Fibroblast of the aortic adventitia (primary cell): ENCODE results near the gene TP53INP2. TPM values are rescaled to one million over a fixed set of nuclear protein-coding genes. Genes with fewer than 3 reads are reported as not detected.

ENCODE experiments used
- DNase-seq: peaks from one replicate; pipeline ENCODE4 v3.0.0-alpha.2; 2010; ENCODE audit warnings: low read depth
- H3K4me3 ChIP-seq: 2 replicates; pipeline ENCODE4 v1.5.1; 2011; ENCODE audit warnings: low read depth, mild to moderate bottlenecking, control low read depth, low read length, moderate library complexity
- total RNA-seq: library from RNA; depleted of rRNA; stranded (reverse); fragments of >200 nt; gene quantifications from 2 replicates; pipeline ENCODE4 v1.2.3, GENCODE V29; 2012; ENCODE audit warnings: low replicate concordance
- TF ChIP-seq, protein P1 (sequence below): IDR thresholded peaks from 2 replicates; pipeline ENCODE4 v1.5.1; 2011; ENCODE audit warnings: mild to moderate bottlenecking, low read length, control low read depth, inconsistent platforms; ENCODE audit not compliant: insufficient read depth

Gene TP53INP2
- total RNA-seq, 1 donor: 2.5 TPM

DNA sequence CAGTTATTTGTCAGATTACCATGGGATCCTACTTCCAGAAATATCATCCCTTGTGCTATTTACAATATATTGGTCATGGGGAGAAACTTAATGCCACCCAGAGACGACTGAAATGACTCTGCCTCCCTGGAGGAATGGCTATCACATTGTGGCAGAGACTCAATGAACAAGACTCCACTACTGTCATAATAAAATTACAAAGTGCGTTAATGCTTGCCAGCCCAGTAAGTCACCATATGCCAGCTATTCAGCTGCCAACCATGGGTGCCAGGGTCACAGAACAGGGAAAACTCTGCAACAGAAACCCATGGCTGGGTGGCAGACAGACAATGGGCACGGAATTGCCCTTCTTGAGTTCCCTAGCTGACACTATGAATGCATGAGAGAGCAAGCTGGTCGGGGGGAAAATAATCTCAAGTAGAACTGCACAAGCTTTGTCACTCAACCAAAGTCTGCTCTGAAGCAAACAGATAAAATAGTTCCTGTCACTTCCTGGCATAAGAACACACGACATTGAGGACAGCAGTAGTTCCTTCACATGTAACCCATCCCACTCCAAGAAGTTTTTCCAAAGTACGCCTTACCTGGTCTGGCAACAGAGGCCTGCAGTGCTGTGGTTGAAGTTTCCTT lies 32.1 kb downstream of the TP53INP2 start:
- no peak for DNase-seq
- TF ChIP-seq, protein P1, sequence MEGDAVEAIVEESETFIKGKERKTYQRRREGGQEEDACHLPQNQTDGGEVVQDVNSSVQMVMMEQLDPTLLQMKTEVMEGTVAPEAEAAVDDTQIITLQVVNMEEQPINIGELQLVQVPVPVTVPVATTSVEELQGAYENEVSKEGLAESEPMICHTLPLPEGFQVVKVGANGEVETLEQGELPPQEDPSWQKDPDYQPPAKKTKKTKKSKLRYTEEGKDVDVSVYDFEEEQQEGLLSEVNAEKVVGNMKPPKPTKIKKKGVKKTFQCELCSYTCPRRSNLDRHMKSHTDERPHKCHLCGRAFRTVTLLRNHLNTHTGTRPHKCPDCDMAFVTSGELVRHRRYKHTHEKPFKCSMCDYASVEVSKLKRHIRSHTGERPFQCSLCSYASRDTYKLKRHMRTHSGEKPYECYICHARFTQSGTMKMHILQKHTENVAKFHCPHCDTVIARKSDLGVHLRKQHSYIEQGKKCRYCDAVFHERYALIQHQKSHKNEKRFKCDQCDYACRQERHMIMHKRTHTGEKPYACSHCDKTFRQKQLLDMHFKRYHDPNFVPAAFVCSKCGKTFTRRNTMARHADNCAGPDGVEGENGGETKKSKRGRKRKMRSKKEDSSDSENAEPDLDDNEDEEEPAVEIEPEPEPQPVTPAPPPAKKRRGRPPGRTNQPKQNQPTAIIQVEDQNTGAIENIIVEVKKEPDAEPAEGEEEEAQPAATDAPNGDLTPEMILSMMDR: no peak
- H3K4me3 ChIP-seq: no peak overlapping the region

DNA sequence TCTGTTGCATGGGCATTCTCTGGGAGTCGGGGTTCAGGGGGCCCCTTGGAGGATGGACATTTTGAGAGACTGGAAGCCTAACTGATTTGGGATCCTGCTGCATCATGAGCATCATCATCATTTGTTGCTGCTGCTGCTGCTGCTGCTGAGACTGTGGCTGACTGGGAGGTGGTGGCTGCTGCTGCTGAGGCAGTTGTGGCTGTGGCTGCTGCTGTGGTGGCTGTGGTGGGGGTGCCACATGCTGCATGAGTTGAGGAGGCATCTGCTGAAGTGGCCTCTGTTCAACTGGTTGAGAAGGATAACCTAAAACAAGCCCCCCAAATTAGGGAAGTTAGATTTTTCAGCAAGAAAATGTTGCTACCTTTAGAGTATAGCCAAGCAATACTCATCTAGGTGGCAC lies 38.9 kb downstream of the TP53INP2 start:
- no peak overlapping the region for H3K4me3 ChIP-seq
- DNase-seq: no peak
- TF ChIP-seq, protein P1: no peak

DNA sequence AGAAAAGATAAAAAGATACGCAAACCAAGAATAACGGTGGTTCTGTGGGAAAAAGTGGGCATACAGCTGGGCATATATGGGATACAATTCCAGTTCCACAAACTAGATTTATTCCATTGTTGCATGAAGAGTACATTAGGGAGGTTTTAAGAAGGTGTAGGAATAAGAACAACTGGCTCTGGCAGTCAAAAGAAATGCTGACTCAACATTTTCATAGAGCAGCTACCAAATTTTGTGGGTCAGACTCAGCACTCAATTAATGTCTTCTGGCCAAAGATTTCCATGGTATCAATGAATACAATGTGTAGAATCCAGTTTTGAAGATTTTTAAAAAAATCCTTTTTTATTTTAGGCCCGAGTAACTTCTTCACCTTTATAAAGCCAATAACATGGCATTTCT lies 40.2 kb downstream of the TP53INP2 start:
- no peak overlapping the region for H3K4me3 ChIP-seq
- DNase-seq: no peak
- TF ChIP-seq, protein P1: no peak

DNA sequence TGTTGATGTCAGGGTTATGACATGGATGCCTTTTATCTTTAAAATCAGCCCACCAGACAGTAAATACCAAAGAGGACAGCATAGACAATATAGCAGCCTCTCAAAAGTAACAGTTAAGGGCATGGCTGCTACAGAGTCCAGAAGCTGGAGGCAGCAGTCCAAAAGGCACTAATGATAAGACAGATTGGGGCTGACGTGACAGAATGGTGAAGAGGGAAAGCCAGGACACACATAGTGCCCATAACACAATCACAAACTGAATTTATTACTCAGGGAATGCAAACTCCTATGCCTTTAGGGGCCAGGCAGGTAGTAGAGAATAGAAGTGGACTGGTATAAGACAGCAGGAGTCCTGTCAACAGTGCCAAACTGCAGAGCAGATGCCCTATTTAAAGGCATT lies 40.7 kb downstream of the TP53INP2 start:
- TF ChIP-seq, protein P1: no peak
- DNase-seq: no peak
- H3K4me3 ChIP-seq: no peak overlapping the region

DNA sequence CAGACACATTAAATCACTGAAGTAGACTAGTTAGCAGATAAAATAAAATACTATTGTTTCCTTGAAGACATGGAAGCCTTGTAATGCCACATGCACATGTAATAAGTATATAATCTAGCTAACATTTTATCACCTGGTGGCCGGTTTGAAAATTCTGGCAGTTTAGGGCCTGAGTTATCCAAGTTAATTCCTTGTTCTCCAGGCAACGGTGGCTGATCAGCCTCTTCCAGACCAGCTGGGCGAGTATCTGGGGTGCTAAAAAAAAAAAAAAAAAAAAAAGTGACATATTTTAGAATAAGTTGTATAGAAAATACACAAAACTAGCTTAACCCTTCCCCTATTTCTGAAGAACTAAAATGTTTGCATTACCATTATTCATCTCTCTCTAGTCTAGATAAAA lies 42.5 kb downstream of the TP53INP2 start:
- H3K4me3 ChIP-seq: no peak overlapping the region
- TF ChIP-seq, protein P1: no peak
- peak; percentile 2 for DNase-seq

DNA sequence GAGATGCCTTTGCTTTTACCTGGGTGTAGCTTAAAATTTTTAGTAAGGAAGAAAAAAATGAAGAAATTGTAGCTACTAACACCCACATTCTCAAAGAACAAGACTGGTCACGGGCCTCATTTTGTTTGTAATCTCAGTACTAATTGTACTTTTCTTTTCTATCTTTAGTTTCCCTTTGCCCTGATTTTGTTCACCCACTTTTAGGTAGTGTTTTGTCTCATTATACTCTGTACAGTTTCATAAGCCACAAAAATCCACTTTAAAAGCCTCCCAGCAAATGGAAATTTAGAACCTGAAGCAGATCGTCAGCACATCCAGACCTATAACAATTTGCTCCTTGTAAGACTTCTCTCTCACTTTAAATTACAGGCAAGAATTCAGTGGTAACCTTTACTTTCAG lies 43.3 kb downstream of the TP53INP2 start:
- TF ChIP-seq, protein P1: no peak
- H3K4me3 ChIP-seq: no peak overlapping the region
- no peak for DNase-seq

DNA sequence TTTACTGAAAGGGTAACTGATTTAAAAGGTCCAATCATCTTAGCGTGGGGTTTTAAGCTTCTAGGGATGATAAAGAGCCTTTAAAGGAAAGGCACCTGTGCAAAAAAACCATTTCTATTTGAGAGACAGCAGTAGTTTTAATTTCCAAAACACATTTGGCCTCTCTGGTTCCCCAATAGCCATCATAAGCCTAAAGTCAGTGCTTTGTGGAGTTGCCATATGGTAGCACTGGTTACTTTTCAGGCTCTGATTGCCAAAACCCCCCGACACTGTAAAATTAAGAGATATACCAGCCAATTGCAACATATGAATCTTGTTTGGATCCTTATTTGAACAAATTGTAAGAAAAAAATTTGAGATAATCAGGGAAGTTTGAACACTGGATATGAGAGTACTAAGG lies 44.6 kb downstream of the TP53INP2 start:
- H3K4me3 ChIP-seq: no peak overlapping the region
- DNase-seq: no peak
- TF ChIP-seq, protein P1: no peak
